ENCODE measurements around the gene KLF9. TPM values are rescaled to one million over a fixed set of nuclear protein-coding genes. Genes with fewer than 3 reads are reported as not detected.

The KLF9 gene
- total and polyA plus RNA-seq, 5 experiments from 2014 or later, result 2.6 to 29.6 (median 4.0) TPM

Other genes with a start within 250 kb of the KLF9 start
- 10 to 100 TPM; 47.0 to 48.3 TPM for gene SMC5, start 155.7 kb downstream of the KLF9 start, total RNA-seq
- 10 to 100 TPM; 15.2 to 17.2 (median 16.9) TPM for gene SMC5, start 155.7 kb downstream of the KLF9 start, polyA plus RNA-seq